B cell (primary cell): ENCODE measurements around the gene AEN. TPM values are rescaled to one million over a fixed set of nuclear protein-coding genes. Genes with fewer than 3 reads are reported as not detected.

Experiments
- ATAC-seq: fragments of 200-7000 bp; cut with Tn5 transposase; one replicate; pipeline ENCODE4 v1.10.0; 2021; ENCODE audit warnings: low read depth, mild to moderate bottlenecking, moderate number of reproducible peaks, moderate library complexity
- CTCF ChIA-PET: fragments of 350-600 bp; sonication (Branson Sonifier 250); formaldehyde crosslinking; loops from one replicate; lab custom pipeline; 2021; ENCODE audit warnings: antibody characterized with exemption, inconsistent platforms; lab: Charles Lee
- POLR2A ChIA-PET: fragments of 350-600 bp; sonication (Branson Sonifier 250); formaldehyde crosslinking; loops from one replicate; lab custom pipeline; 2021; ENCODE audit warnings: antibody characterized with exemption; lab: Charles Lee
- DNase-seq: peaks from one replicate; pipeline ENCODE4 v3.0.0; 2013
- H2AFZ ChIP-seq: 2 replicates; pipeline ENCODE4 v1.6.1; 2012; ENCODE audit warnings: mild to moderate bottlenecking, low read depth, low read length; ENCODE audit not compliant: insufficient read depth, poor library complexity, severe bottlenecking
- H3K27ac ChIP-seq, 2 donors: 1 replicate in 1 of 2; 2 replicates in 1 of 2; pipeline ENCODE4 v1.5.1; 2012 to 2013; ENCODE audit warnings: low read length in 2 of 2, mild to moderate bottlenecking in 2 of 2, moderate library complexity in 1 of 2
- H3K27me3 ChIP-seq, 4 experiments: fragments of 200-600 bp in 1 of 4; sonication (generic) in 1 of 4; replicated peaks in 1 of 4; 1 replicate in 2 of 4; 2 replicates in 2 of 4; pipeline versions ENCODE4 v1.6.1 to v1.7.0; 2013 to 2016; ENCODE audit warnings: low read length in 3 of 4, mild to moderate bottlenecking in 2 of 4, mixed read lengths in 1 of 4, moderate library complexity in 1 of 4; ENCODE audit not compliant: insufficient read depth in 4 of 4, control insufficient read depth in 3 of 4; ENCODE audit errors: control extremely low read depth in 1 of 4
- H3K36me3 ChIP-seq, 2 experiments: replicated peaks in 1 of 2; 1 replicate in 1 of 2; 2 replicates in 1 of 2; pipeline versions ENCODE4 v1.6.1 to v1.7.1; 2013; ENCODE audit warnings: low read length in 1 of 2; ENCODE audit not compliant: insufficient read depth in 2 of 2, control insufficient read depth in 1 of 2; ENCODE audit errors: control extremely low read depth in 1 of 2, extremely low read depth in 1 of 2
- H3K4me1 ChIP-seq, 2 donors: fragments of 200-600 bp in 1 of 2; sonication (generic) in 1 of 2; 1 replicate in 1 of 2; 2 replicates in 1 of 2; pipeline versions ENCODE4 v1.5.1 to v1.6.1; 2013 to 2017; ENCODE audit warnings: low read length in 2 of 2; ENCODE audit not compliant: control insufficient read depth in 2 of 2, insufficient read depth in 2 of 2
- H3K4me2 ChIP-seq: replicated peaks from 2 replicates; pipeline ENCODE3; 2012; ENCODE audit warnings: mild to moderate bottlenecking, low read depth, low read length; ENCODE audit not compliant: poor library complexity, severe bottlenecking
- H3K4me3 ChIP-seq, 5 experiments: fragments of 200-600 bp in 1 of 5; sonication (generic) in 1 of 5; 1 replicate in 3 of 5; 2 replicates in 2 of 5; pipeline versions ENCODE4 v1.5.1 to v1.7.0; 2011 to 2016; ENCODE audit warnings: low read length in 4 of 5, mild to moderate bottlenecking in 4 of 5, low read depth in 2 of 5, control low read depth in 1 of 5, moderate library complexity in 1 of 5; ENCODE audit not compliant: insufficient read depth in 1 of 5; ENCODE audit errors: control extremely low read depth in 1 of 5, extremely low read depth in 1 of 5
- H3K79me2 ChIP-seq: fragments of 200-600 bp; sonication (generic); one replicate; pipeline ENCODE4 v1.6.0; 2016; ENCODE audit warnings: low read length; ENCODE audit not compliant: control insufficient read depth, insufficient read depth
- H3K9ac ChIP-seq: fragments of 200-600 bp; sonication (generic); 2 replicates; pipeline ENCODE4 v1.6.1; 2017; ENCODE audit warnings: mild to moderate bottlenecking, low read length, moderate library complexity
- H3K9me3 ChIP-seq, 3 donors: one replicate each; pipeline versions ENCODE4 v1.6.1 to v1.7.1; 2013; ENCODE audit warnings: low read length in 2 of 3; ENCODE audit not compliant: control insufficient read depth in 2 of 3, insufficient read depth in 1 of 3; ENCODE audit errors: control extremely low read depth in 1 of 3
- H4K20me1 ChIP-seq: 2 replicates; pipeline ENCODE4 v1.6.0; 2012; ENCODE audit warnings: mild to moderate bottlenecking, low read length; ENCODE audit not compliant: insufficient read depth, control insufficient read depth, poor library complexity, severe bottlenecking
- H3K27ac Mint-ChIP-seq: one replicate; pipeline ENCODE4 v1.8.0; 2021; ENCODE audit warnings: mixed read lengths
- H3K27me3 Mint-ChIP-seq: one replicate; pipeline ENCODE4 v1.8.0; 2021; ENCODE audit warnings: mixed read lengths
- H3K4me1 Mint-ChIP-seq: one replicate; pipeline ENCODE4 v1.8.0; 2021; ENCODE audit warnings: mixed read lengths
- H3K4me3 Mint-ChIP-seq: one replicate; pipeline ENCODE4 v1.8.0; 2021; ENCODE audit warnings: mixed read lengths
- H3K9me3 Mint-ChIP-seq: one replicate; pipeline ENCODE4 v1.8.0; 2022; ENCODE audit warnings: mixed read lengths; ENCODE audit not compliant: insufficient read depth
- EZH2 ChIP-seq: IDR thresholded peaks from 2 replicates; pipeline ENCODE4 v1.6.1; 2012; ENCODE audit warnings: borderline replicate concordance, low read depth, mild to moderate bottlenecking, moderate library complexity, low read length; ENCODE audit not compliant: insufficient read depth, poor library complexity, severe bottlenecking
- WGBS: methylation state at CpG from one replicate; pipeline ENCODE4 v1.1.5; 2013; ENCODE audit warnings: missing lambda C conversion rate; ENCODE audit not compliant: insufficient coverage; 5-methylcytosine and 5-hydroxymethylcytosine counted together
- intact Hi-C: fragments of 100-400 bp; cut with micrococcal nuclease; formaldehyde crosslinking; loops from one replicate; pipeline ENCODE4 v1.10.0; 2022
- polyA plus RNA-seq: library from polyadenylated mRNA; depleted of rRNA; stranded (reverse); fragments of >200 nt; gene quantifications from 2 replicates; pipeline ENCODE4 v1.2.3, GENCODE V29; 2012
- total RNA-seq, 2 donors: library from RNA; stranded (reverse); fragments of 120-200 nt in 1 of 2; gene quantifications; 1 replicate in 1 of 2; 2 replicates in 1 of 2; pipeline versions ENCODE4 v1.2.3 to v1.2.4, GENCODE V29; 2013 to 2022
- TF ChIP-seq, protein P1 (sequence below): fragments of 200-600 bp; IDR thresholded peaks from one replicate; pipeline ENCODE4 v1.8.0; 2022; ENCODE audit warnings: antibody characterized with exemption, mild to moderate bottlenecking

Gene AEN
- total and polyA plus RNA-seq, 2 donors (not counting 1 experiment from before 2014, with no cell fraction given), result 18.5 to 42.9 TPM

DNA sequence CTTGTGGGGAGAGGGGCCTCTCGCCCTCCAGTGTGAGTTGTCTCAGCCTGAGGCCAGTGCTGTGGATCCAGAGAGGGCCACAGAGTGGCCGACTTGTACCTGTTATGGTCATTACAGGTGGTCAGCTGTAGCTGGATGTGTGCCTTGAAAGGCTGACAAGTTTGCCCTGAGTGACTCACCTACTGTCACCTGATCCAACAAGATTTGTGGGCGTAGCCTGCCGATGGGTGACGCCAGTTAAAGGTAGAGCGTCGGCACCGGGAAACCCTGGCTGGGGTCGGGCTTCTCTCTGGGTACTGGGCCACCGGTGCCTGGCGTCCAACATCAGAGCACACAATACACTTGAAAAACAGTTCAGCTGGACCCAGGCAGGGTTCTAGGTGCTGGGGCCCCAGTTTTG, 14.9 kb downstream of the AEN start:
- 94% methylated on average over 8 of the region's 11 CpGs for WGBS
- Histone ChIP-seq H3K36me3 (peaks cover 0 to 22% of the 10 kb centered on the region in 2 experiments), H3K4me2 (peak overlapping the region; percentile 95), H3K27me3 (no peaks in the 10 kb centered on the region), H3K9me3 (no peaks in the 10 kb centered on the region), H3K4me1 (peaks cover 77 to 87% of the 10 kb centered on the region in 2 donors), H3K4me3 (peak overlapping the region; percentile 43 to 58 (median 56)), H3K27ac (peak overlapping the region; percentile 97 to 99), H4K20me1 (no peaks in the 10 kb centered on the region), H3K9ac (peak overlapping the region; percentile 61), H2AFZ (no peak overlapping the region), H3K79me2 (peaks cover 65% of the 10 kb centered on the region)
- Mint-ChIP-seq H3K4me3 (peak overlapping the region; percentile 93), H3K27ac (peak overlapping the region; percentile 98), H3K4me1 (peaks cover 77% of the 10 kb centered on the region), H3K9me3 (no peaks in the 10 kb centered on the region), H3K27me3 (no peaks in the 10 kb centered on the region)
- intact Hi-C loops, result no loop called here
- ChIA-PET POLR2A (interaction anchor here (0.5 to 1.5 kb wide), 4 partner anchors 11 to 90 kb away, joined by 3 to 10 read pairs (median 4); no protein-coding TSS in a partner anchor), CTCF (interaction anchor here (0.6 to 5.9 kb wide), 8 partner anchors 12 to 269 kb away, joined by 3 to 56 read pairs (median 5); partner anchors contain the start of gene AEN)
- DNase-seq (no peak), ATAC-seq (no peak)
- TF ChIP-seq, protein P1, sequence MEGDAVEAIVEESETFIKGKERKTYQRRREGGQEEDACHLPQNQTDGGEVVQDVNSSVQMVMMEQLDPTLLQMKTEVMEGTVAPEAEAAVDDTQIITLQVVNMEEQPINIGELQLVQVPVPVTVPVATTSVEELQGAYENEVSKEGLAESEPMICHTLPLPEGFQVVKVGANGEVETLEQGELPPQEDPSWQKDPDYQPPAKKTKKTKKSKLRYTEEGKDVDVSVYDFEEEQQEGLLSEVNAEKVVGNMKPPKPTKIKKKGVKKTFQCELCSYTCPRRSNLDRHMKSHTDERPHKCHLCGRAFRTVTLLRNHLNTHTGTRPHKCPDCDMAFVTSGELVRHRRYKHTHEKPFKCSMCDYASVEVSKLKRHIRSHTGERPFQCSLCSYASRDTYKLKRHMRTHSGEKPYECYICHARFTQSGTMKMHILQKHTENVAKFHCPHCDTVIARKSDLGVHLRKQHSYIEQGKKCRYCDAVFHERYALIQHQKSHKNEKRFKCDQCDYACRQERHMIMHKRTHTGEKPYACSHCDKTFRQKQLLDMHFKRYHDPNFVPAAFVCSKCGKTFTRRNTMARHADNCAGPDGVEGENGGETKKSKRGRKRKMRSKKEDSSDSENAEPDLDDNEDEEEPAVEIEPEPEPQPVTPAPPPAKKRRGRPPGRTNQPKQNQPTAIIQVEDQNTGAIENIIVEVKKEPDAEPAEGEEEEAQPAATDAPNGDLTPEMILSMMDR, result no peak
- no peak for TF ChIP-seq EZH2

DNA sequence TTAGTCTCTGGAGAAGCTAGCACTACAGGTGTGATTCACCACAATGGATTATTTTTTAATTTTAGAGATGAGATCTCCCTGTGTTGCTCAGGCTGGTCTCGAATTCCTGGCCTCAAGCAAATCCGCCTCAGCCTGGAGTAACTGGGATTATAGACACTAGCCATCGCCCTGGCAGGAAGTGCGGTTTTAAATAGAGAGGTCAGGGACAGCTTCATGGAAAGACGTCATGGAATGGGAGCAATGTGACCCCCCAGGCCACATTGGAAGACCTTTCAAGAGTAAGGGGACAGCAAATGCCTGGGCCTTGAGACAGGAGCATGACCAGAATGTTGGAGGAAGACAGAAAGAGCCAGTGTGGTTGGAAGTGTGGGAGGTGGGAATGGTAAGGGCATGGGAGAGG, 15.5 kb downstream of the AEN start:
- POLR2A ChIA-PET, result no interaction called here
- peaks cover 0 to 21% of the 10 kb centered on the region in 2 experiments for H3K36me3 ChIP-seq
- TF ChIP-seq EZH2, result no peak
- TF ChIP-seq, protein P1, result no peak
- H3K9me3 Mint-ChIP-seq, result no peaks in the 10 kb centered on the region
- H3K4me1 Mint-ChIP-seq, result peaks cover 80% of the 10 kb centered on the region
- WGBS, result 93% methylated on average over 5 of the region's 5 CpGs
- H3K4me3 Mint-ChIP-seq, result peak overlapping the region; percentile 93
- peak overlapping the region; percentile 61 for H3K9ac ChIP-seq
- no peaks in the 10 kb centered on the region for H3K9me3 ChIP-seq
- CTCF ChIA-PET, result interaction anchor here (0.6 to 5.9 kb wide), 4 partner anchors 11 to 268 kb away, joined by 3 to 56 read pairs (median 4); no protein-coding TSS in a partner anchor
- H3K27ac Mint-ChIP-seq, result peak overlapping the region; percentile 98
- peak overlapping the region; percentile 97 to 99 for H3K27ac ChIP-seq
- H3K4me2 ChIP-seq, result peak overlapping the region; percentile 95
- H3K4me3 ChIP-seq, result peak overlapping the region in 4 of 5 experiments; percentile 50 to 58 (median 56)
- ATAC-seq (no peak), DNase-seq (no peak)
- no peak overlapping the region for H2AFZ ChIP-seq
- H3K27me3 ChIP-seq, result no peaks in the 10 kb centered on the region
- peaks cover 66% of the 10 kb centered on the region for H3K79me2 ChIP-seq
- intact Hi-C loops, result no loop called here
- no peaks in the 10 kb centered on the region for H4K20me1 ChIP-seq
- H3K27me3 Mint-ChIP-seq, result no peaks in the 10 kb centered on the region
- peaks cover 81 to 92% of the 10 kb centered on the region in 2 donors for H3K4me1 ChIP-seq
